ENCODE results near the gene ZNF484.
"Not testable (repeated sequence)": the region's sequence is repeated elsewhere in the genome, so short reads cannot be mapped to it uniquely, and the experiment has no call there.

The ZNF484 gene

GRCh38 chr9:92857236-92857635, 20.6 kb downstream of the ZNF484 start:
- no peak for DNase-seq

- no peak for DNase-seq
Observed at GRCh38 chr9:92853716-92854115, 24.1 kb downstream of the ZNF484 start.

GRCh38 chr9:92850898-92851297, 26.9 kb downstream of the ZNF484 start:
- DNase-seq = no peak

GRCh38 chr9:92848740-92849139, 29.1 kb downstream of the ZNF484 start:
- DNase-seq = not testable (repeated sequence)

GRCh38 chr9:92846662-92847145, 31.1 kb downstream of the ZNF484 start:
- no peak for DNase-seq

GRCh38 chr9:92838411-92838810, 39.4 kb downstream of the ZNF484 start:
- DNase-seq = not testable (repeated sequence)

GRCh38 chr9:92837191-92837590, 40.6 kb downstream of the ZNF484 start:
- no peak for DNase-seq

GRCh38 chr9:92829420-92829819, 48.4 kb downstream of the ZNF484 start:
- no peak for DNase-seq

- not testable (repeated sequence) for DNase-seq
Observed at GRCh38 chr9:92825065-92825464, 52.8 kb downstream of the ZNF484 start.

GRCh38 chr9:92820964-92821363, 56.9 kb downstream of the ZNF484 start:
- DNase-seq = no peak

GRCh38 chr9:92819898-92820297, 57.9 kb downstream of the ZNF484 start:
- DNase-seq = not testable (repeated sequence)

GRCh38 chr9:92809629-92810326, 68.1 kb downstream of the ZNF484 start:
- DNase-seq = not testable (repeated sequence)

- DNase-seq = peak; percentile 18 to 20
Observed at GRCh38 chr9:92808726-92809451, 68.9 kb downstream of the ZNF484 start.

GRCh38 chr9:92807757-92808725, 69.8 kb downstream of the ZNF484 start:
- DNase-seq = peak; percentile 13 to 23

- no peak for DNase-seq
Observed at GRCh38 chr9:92807031-92807756, 70.6 kb downstream of the ZNF484 start.

- no peak for DNase-seq
Observed at GRCh38 chr9:92804727-92805126, 73.1 kb downstream of the ZNF484 start.

- no peak for DNase-seq
Observed at GRCh38 chr9:92798358-92798757, 79.5 kb downstream of the ZNF484 start.

- not testable (repeated sequence) for DNase-seq
Observed at GRCh38 chr9:92796337-92796804, 81.5 kb downstream of the ZNF484 start.

GRCh38 chr9:92795598-92796336, 82.1 kb downstream of the ZNF484 start:
- no peak for DNase-seq
